ENCODE data around the gene CSNK2A3. TPM values are rescaled to one million over a fixed set of nuclear protein-coding genes. Genes with fewer than 3 reads are reported as not detected.

Gene CSNK2A3
- total and polyA plus RNA-seq, 9 of the 15 experiments (the other 6 are each of a cell fraction or from before 2014, with no cell fraction given): 0.33 to 6.1 (median 1.8) TPM

GRCh38 chr11:11329062-11329806 is 23.8 kb downstream of the CSNK2A3 start (continued):
- TF ChIP-seq, protein P1, sequence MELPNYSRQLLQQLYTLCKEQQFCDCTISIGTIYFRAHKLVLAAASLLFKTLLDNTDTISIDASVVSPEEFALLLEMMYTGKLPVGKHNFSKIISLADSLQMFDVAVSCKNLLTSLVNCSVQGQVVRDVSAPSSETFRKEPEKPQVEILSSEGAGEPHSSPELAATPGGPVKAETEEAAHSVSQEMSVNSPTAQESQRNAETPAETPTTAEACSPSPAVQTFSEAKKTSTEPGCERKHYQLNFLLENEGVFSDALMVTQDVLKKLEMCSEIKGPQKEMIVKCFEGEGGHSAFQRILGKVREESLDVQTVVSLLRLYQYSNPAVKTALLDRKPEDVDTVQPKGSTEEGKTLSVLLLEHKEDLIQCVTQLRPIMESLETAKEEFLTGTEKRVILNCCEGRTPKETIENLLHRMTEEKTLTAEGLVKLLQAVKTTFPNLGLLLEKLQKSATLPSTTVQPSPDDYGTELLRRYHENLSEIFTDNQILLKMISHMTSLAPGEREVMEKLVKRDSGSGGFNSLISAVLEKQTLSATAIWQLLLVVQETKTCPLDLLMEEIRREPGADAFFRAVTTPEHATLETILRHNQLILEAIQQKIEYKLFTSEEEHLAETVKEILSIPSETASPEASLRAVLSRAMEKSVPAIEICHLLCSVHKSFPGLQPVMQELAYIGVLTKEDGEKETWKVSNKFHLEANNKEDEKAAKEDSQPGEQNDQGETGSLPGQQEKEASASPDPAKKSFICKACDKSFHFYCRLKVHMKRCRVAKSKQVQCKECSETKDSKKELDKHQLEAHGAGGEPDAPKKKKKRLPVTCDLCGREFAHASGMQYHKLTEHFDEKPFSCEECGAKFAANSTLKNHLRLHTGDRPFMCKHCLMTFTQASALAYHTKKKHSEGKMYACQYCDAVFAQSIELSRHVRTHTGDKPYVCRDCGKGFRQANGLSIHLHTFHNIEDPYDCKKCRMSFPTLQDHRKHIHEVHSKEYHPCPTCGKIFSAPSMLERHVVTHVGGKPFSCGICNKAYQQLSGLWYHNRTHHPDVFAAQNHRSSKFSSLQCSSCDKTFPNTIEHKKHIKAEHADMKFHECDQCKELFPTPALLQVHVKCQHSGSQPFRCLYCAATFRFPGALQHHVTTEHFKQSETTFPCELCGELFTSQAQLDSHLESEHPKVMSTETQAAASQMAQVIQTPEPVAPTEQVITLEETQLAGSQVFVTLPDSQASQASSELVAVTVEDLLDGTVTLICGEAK (IDR thresholded peaks at IDR 0.05): no peak
- TF ChIP-seq, protein P1 (CRISPR knock-in tag; IDR thresholded peaks at IDR 0.05): no peak
- TF ChIP-seq ZC3H4 (CRISPR knock-in tag; IDR thresholded peaks at IDR 0.05; ENCODE audit: borderline replicate concordance) (no peak), CHD4 (IDR thresholded peaks at IDR 0.05; ENCODE audit: insufficient read depth, insufficient replicate concordance, low read depth, low read length, poor library complexity, severe bottlenecking) (no peak), MEF2D (tag; conservative IDR thresholded peaks at IDR 0.05; ENCODE audit: low read depth) (no peak), HDGF (IDR thresholded peaks at IDR 0.05) (no peak)

Measured in K562 (cell line).